NCI-H1105 treated with DMSO at 0.1 percent for 48 hours (cell line): ENCODE results near the gene SKI.

Source experiments
- DNase-seq: peaks from one replicate; lab custom pipeline; 2025; lab: John Stamatoyannopoulos, UW

The SKI gene

GRCh38 chr1:2340086-2340917 lies 112.2 kb downstream of the SKI start:
- DNase-seq, result no peak

GRCh38 chr1:2340918-2341254 lies 112.8 kb downstream of the SKI start:
- DNase-seq, result no peak

GRCh38 chr1:2341706-2342383 lies 113.7 kb downstream of the SKI start:
- no peak for DNase-seq

- no peak for DNase-seq
These were observed 114.4 kb downstream of the SKI start for GRCh38 chr1:2342384-2343022.

GRCh38 chr1:2343023-2343935 lies 115.2 kb downstream of the SKI start:
- no peak for DNase-seq

GRCh38 chr1:2344121-2344681 lies 116.1 kb downstream of the SKI start:
- peak; percentile 0 for DNase-seq

- no peak for DNase-seq
These were observed 116.7 kb downstream of the SKI start for GRCh38 chr1:2344744-2345296.

- no peak for DNase-seq
These were observed 117.4 kb downstream of the SKI start for GRCh38 chr1:2345297-2346075.

- DNase-seq, result no peak
These were observed 118.7 kb downstream of the SKI start for GRCh38 chr1:2346691-2347408.

GRCh38 chr1:2347409-2347785 lies 119.3 kb downstream of the SKI start:
- no peak for DNase-seq

- no peak for DNase-seq
These were observed 119.8 kb downstream of the SKI start for GRCh38 chr1:2347896-2348295.

- no peak for DNase-seq
These were observed 120.5 kb downstream of the SKI start for GRCh38 chr1:2348346-2349325.

- no peak for DNase-seq
These were observed 121.7 kb downstream of the SKI start for GRCh38 chr1:2349806-2350205.

GRCh38 chr1:2350501-2350900 lies 122.4 kb downstream of the SKI start:
- DNase-seq, result no peak

GRCh38 chr1:2350911-2351655 lies 123.0 kb downstream of the SKI start:
- DNase-seq, result no peak

- DNase-seq, result no peak
These were observed 123.6 kb downstream of the SKI start for GRCh38 chr1:2351723-2352122.

GRCh38 chr1:2352341-2352896 lies 124.3 kb downstream of the SKI start:
- no peak for DNase-seq
